GM12873 (cell line): ENCODE measurements around the gene CACNA2D1.

Experiments
- CTCF ChIP-seq: IDR thresholded peaks from 2 replicates; pipeline ENCODE4 v1.5.1; 2012; ENCODE audit warnings: low read depth, mild to moderate bottlenecking, moderate library complexity, low read length, control low read depth; ENCODE audit not compliant: insufficient read depth; ENCODE audit errors: missing control alignments

The CACNA2D1 gene

GRCh38 chr7:82212466-82212865, 231.1 kb downstream of the CACNA2D1 start:
- TF ChIP-seq CTCF = no peak

- TF ChIP-seq CTCF = no peak
Observed at GRCh38 chr7:82211333-82211732, 232.2 kb downstream of the CACNA2D1 start.

GRCh38 chr7:82210416-82211184, 233.0 kb downstream of the CACNA2D1 start:
- no peak for TF ChIP-seq CTCF

- TF ChIP-seq CTCF = no peak
Observed at GRCh38 chr7:82209179-82209747, 234.3 kb downstream of the CACNA2D1 start.

GRCh38 chr7:82204694-82205093, 238.9 kb downstream of the CACNA2D1 start:
- TF ChIP-seq CTCF = no peak

- no peak for TF ChIP-seq CTCF
Observed at GRCh38 chr7:82202965-82203364, 240.6 kb downstream of the CACNA2D1 start.

- no peak for TF ChIP-seq CTCF
Observed at GRCh38 chr7:82202107-82202506, 241.5 kb downstream of the CACNA2D1 start.
